Activated T-helper 9 cell treated with anti-CD3 and anti-CD28 coated beads, Interleukin-2, amount 50 U/mL, for 16 hours (primary cell): Measurements from ENCODE around the gene POU4F1.

ENCODE experiments used
- DNase-seq: peaks from one replicate; pipeline ENCODE4 v3.0.0-alpha.2; 2020; ENCODE audit warnings: low read depth

POU4F1 gene

DNA sequence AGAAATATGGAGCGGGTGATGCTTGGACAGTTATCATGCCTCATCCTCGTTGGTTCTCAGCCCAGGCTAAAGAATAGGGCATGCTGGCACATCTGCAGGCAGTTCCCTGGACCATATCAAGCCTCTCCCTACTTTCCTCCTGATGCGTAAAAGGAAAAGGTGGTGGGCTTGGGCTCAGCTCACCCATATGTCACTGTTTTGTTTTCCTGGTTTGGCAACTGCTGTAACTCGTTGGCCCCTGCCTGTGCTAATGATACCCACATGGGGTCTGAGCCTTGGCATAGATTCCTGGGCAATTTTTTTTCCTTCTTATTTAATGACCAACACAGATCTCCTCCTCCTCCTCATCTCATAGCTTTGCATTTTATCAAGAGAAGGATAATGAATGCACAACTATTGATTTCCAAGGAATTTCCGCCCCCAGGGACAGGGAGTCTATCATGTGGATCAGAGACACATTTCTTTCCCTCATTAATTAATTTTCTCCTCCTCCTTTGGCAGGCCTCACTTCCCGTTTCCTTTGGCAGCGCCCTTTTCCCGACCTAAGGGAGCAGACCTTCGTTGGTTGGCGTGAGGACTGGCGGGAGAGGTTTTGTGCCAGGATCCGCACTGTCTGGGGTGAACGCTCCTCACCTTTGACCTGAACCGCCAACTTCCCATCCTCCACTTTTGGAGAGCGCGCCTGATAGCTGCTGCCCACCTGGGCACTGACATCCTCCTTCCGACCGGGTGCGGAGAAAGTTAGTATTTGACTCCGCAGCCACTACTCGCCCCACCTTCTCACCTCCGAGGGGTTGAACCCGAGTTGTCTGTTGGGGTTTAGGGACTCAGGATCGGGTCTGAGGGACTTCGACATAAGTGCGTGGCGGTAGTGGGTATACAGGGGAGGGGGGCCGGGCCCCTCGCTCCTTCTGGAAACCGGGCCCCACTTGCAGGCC lies 3.4 kb upstream of the POU4F1 start:
- DNase-seq = no peak

DNA sequence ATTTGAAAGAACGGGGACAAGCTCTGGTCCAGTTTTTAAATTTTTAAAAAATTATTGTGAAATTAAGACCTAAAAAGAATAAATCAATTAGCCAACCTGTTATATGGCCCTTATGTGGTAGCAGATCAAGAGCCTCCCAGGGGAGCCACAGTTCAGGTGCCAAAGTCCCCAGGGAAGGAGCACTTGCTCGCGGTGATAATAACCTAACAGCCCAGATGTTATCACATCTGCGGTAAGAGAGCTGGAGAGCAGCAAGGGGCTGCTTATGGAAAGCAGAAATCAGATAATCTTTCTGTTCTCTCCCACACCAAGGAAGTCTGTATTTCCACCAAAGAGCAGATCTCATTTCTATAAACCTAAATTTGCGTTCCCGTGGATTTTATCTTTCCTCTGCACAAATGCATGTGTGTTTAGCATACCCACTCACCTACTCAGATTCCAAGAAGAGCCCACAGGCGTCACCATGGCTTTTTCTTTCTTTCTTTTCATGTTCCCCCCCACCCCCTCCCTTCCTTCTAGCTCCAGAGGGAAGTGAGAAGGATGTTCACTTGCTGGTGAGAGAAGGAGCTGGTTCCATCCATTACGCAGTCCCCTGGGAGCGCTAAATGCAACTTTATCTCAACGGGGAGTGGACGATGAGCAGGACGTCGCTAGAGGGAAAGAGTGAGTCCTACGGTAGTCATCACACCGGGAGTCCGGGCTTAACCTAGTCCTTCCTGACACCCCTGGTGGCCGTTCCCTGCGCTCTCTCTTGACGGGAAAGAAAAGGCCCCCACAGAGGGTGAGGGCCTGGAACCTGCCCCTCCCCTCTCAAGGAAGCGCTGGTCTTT lies 1.6 kb upstream of the POU4F1 start:
- no peak for DNase-seq

DNA sequence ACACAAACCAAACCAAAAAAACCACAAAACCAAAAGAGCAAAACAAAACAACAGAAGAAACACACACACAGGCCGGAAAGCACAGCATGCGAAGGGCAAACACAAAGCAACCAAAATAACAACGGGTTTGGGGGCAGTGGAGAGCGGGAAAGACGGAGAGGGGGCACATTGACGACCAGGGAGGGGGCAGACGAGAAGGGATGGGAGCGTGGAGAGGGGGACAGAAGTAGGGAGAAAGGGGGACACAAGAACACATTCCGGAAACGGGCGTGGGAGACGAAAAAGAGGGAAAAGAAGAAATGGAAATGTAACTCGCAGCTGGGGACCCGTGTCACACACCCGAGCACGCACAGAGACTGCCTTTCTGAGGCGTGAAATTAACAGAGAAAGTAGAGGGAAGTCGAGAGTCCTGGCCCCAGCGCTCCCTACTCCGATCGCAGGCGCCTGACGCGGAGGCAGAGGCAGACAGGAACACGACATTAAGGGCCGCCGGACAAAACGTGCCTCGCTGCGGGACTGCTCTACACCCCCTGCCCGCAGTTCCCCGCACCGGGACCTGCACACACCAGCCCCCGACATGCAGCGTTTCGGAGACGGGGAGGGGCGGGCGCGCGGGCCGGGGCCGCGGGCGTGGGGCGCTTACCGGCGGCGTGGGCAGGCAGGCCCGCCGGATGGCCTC lies 652 bp downstream of the POU4F1 start:
- DNase-seq = no peak

DNA sequence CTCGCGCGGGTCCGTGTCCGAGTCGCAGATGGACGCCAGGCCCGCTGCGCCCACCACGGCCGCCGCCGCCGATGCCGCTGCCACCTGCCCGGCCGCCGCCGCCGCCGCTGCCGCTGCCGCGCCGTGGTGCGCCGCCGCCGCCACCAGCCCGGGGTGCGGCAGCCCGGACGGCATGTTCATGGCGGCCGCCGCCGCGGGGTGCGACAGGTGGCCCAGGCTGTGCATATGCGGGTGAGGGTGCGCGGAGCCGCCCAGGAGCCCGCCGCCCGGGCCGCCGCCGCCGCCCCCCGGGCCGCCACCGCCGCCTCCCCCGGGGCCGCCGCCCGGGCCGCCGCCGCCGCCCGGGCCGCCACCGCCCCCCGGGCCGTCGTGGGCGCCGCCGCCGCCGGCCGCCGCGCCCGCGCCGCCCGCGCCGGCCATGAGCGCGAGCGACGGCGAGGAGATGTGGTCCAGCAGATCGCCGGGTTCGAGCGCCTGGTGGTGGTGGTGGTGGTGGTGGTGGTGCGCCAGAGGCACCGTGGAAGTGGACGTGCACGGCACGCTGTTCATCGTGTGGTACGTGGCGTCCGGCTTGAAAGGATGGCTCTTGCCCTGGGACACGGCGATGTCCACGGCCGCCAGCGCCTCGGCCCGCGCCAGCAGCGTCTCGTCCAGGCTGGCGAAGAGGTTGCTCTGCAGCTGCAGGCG lies 1.3 kb downstream of the POU4F1 start:
- DNase-seq = no peak

DNA sequence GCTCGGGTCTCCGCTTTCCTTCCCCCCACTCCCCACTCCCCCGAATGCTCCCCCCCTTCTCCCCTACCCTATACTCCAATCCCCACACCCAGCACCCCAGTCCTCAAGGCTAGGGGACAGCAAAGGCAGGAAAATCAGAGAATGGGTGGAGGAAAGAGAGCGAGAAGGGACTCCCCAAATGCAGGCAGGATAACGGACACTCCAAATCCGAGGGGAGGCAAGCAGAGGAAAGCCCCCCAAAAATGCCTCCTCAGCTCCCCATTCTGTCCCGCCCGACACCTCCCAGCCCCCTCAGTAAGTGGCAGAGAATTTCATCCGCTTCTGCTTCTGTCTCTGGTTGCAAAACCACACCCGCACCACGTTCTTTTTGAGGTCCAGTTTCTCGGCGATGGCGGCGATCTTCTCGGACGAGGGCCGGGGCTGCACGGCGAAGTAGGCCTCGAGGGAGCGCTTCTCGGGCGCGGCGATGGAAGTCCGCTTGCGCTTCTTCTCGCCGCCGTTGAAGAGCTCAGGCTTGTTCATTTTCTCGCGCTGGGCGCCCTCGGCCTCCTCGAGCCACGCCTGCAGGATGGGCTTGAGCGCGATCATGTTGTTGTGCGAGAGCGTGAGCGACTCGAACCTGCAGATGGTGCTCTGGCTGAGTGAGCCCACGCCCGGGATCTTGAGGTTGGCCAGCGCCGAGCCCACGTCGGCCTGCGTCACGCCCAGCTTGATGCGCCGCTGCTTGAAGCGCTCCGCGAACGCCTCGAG lies 2.1 kb downstream of the POU4F1 start:
- DNase-seq = no peak

DNA sequence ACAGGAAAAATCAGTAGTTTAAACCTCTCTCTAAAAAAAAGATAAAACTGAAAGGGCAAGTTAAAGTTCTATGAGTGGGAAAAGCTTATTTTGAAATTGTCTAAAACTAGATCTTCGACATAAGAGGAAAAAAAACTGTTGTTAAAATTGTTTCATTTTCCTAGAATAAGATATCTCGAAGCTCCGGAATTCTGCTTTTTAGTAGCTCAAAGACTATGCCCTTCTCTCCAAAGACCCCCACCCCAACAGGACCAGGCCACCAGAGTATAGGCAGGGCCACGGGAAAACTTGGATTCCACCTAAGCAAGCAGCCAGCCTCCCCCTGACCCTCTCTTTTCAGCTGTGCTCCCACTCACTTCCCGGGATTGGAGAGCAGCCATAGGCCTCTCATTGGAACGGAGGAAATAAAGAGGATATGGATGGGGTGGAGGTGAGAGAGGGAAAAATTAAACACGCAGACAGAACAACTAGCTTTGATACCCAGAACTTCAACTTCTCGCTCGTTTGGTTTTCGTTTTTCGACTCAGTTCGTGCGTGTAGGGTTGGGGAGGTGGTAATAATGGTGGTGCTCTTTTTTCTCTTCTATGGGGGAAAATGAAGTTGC lies 3.0 kb downstream of the POU4F1 start:
- no peak for DNase-seq

DNA sequence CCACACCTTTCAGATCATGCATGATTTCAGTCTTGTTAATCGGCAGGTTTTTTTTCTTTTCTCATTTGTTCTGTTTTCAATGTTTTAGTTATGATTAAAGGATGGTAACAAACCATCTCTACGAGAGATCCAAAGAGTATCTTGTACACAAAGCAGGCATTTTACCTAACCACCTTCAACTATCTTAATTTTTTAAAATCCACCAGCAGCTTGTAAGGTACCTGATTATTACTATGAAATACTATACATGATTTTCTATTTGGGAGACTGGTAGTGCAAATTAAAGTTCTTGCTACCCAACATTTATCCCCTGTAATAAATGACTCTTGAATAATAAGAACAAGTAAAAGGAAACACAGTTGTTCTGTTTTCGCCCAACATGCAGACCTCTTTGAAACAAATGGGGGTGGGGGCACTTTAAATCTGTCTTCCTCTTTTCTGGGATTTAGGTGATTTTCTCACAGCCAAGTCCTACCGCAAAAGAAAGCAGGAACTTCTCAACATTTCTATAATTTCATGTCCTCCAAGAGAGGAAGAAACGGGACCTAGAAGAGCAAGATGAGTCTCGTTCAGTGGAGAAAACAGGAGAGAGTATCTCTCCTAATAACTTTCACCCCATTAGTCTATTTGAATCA lies 3.6 kb downstream of the POU4F1 start:
- no peak for DNase-seq

DNA sequence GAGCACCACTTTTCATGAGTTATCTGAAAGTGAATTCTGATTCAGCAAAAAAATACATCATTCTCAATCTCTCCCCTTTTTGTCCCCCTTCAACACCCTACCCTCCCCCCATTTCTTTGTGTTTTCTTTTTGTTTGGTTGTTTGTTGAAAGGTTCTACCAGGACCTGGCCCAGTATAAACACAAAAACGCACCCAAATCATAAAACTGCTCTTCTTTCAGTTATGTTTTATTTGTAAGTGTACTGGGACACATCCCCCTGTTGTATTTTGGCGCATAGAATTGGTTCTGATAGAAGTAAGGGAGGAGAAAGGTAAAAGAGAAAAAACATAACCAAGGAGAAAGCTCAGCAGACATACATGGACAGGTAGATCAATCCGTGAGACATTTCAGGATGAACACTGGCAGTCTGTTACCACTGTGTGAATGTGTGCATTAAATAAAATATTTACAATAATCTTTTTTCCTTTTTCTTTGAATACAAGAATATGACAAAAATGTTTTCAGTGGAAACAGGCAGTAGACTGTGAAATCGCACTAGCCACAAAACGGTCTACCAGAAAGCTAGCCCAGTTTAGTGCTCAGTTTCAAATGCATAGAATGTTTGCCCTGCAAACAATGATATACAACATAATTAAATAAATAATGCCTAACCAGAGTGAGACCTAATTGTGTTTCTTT lies 4.2 kb downstream of the POU4F1 start:
- DNase-seq = no peak

DNA sequence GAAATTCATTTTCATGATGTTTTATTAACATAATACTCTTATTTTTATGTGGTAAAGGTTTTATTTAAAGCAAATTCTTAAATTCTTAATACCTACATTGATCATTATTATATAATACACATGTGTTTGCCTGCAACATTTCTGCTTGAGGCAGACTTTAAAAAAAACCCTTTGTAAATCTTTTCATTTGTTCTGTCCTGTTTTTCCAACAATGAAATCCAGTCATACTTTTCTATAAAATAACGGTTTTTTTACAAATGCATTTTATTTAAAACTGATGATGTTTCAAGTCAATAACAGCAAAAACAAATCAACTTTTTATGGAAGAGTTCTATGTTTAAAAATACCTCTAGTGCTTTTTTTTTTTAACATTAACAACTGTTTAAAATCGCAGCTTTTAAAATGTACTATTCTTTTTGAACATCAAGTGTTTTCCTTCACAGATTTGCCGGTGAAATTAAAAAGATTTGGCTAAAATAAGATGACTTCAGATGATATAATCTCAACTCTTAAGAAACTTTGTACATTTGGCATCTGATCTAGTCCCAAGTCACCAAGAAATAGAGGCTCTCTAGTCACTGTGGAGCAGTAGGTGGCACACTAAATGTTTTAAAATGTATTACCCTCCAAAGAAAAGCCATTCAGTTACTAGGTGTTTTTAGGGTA lies 5.1 kb downstream of the POU4F1 start:
- DNase-seq = no peak

DNA sequence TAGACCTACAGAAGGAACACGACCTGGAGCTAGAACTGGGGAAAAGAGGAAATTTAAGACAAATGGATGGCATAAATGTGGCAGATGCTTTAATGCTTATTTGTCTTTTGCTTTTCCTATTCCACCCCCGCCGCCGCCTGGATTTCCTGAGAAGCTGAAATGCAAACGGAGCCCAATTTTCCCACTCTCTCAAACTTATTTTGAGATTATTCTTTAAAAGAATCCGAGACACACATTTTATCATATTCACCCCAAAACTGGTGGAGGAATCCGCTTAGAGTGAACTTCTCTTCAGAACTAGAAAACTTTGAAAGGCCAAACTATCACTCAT lies 5.8 kb downstream of the POU4F1 start:
- no peak for DNase-seq

DNA sequence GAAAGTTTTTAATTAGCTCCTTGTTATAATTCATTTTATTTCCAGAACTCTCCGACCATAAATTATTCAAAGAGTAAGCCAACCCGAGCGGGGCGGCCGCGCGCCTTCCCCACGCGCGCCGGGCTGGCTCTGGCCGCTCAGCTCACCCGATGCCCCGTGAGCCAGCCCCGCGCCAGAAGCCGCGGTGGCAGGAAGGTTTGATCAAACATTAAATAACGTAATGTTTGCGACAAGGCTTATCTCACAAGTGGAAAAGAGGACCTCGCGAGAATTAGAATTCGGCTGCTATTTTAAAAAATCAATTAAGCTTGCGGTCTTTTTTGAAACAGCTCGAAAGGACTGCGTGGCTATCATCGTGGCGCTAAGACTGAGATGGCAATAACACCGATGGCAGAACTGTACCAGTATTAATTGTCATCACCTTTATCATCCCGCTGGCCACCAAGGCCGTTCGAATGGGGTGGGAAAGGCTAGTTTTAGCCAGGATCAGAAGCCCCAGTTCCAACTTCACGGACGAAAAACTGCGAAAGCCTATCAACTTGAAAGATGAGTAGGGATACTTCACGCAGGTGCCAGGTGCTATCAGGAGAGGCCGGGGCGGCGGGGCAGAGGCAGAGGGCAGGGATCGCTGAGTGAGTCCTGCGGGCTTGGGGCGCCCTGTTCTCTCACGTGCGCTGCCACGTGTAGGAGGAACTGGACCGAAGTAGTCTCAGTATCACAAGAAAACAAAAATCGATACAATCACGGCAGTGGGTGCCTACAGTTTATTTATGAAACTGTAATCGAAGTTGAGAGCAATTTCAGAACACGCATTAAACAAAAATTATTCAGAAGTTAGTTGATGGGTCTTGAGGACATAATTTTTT lies 6.4 kb downstream of the POU4F1 start:
- no peak for DNase-seq

DNA sequence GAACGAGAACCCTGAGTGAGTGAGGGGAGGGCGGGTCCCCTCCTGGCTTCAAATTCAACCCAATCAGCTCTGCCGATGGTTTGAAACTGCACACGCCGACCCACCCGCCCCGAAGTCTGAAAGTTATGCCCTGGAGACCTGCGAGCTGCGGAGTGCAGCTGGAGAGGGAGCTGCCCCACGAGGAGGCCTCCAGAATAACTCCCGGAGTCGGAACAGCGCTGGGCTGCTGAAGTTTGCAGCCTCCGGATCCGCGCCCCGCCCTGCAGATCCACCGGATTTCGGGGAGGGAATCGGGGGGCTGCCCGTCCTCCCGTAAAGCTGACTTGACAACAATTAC lies 7.0 kb downstream of the POU4F1 start:
- no peak for DNase-seq

DNA sequence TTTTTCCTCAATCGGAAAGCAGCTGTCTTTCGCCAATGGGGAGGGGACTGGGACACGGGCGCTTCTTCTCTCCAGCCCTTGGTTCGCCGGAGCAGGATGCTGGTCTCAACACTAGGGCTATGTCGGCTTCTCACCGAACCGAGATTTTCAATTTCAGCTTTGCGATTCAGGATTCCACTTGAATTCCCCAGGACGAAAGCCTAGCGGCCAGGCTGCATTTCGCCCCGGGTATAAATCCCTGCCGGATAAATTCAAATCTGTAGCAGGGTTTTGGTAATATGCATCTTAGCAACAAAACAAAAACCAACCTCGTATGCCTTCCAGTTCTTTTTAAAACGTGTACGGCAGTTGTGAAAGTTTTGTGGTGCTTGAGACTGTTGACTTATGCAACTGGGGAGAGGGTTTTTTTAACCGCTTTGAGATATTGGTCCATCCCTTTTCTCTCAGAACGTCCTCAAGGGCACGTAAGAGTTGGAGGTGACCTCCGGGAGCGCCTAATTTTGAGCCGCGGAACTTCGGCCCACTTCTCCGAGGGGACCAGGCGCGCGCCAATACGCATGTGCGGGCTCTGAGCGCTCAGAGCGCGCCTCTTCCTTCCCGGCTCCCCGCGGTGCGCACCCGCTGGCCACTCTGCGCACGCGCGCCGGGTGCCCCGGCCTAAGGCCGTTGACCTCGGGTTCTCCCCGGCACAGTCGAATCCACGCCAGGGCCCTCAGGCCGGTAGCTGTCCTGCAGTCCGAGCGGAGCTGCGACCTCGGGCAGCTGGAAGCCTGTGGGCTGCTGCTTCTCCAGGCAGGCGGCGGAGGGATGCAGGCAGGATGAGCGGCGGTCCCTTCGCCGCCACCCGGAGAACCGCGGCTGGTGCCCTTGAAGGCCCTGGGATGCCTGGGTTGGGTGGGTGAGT lies 7.6 kb downstream of the POU4F1 start:
- DNase-seq = no peak

DNA sequence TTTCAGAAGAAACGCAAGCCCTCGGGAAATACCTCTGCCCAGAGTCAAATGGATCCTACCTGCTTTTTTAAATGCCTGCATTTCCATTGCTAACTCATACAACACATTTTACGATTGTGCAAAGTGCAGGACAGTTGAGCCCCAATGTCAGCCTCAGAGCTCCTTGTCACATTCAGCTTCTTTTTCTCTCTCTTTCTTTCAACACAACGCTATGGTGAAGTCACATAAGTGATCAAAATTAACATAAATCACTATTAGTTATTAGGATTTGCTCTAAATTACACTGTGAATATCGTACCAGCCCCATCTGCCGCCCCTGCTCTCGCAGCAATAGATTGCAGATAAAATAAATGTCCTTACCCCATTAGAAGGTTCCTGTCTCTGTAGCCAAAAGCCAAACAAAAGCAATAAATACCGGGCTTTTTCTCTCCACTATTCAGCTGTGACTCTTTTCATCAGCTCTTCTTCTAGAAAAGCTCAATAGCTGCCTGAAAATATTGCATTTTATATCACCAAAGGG lies 8.8 kb downstream of the POU4F1 start:
- DNase-seq = no peak

DNA sequence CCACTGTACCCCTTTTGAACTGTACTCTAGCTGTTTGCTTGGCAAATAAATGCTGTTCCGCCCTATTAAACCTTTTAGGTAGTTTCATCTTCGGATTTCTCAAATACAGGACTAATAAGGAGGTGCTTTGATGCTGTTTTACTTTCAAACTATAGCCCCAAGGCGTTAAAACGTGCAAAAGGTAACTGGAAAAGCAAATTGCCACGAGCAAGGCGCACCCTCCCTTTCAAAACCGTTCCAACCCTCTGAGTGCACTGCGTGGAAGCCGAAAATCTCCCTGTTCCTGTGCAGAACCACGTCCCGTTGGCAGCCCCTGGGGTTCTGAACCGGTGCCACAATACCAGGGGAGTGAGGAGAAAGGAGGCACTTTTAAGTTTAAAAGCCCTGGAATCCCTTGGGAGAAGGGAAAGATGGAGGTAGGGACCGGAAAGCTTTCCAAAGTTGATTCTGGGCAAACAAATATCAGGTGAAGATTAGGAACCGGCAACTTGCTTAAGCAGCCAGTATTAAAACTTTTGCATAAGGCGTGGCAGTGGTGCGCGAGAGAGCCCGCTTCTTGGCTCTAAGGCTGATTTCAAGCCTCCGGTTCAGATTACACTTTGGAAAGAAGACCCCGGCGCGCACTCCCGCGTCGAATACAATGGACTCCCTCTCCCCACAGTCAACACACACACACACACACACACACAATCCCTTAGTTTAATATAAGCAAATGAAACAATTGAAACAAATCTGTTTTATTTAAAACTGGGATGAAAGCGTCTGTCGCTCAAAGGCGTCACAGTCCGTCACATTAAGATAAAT lies 9.5 kb downstream of the POU4F1 start:
- DNase-seq = no peak

DNA sequence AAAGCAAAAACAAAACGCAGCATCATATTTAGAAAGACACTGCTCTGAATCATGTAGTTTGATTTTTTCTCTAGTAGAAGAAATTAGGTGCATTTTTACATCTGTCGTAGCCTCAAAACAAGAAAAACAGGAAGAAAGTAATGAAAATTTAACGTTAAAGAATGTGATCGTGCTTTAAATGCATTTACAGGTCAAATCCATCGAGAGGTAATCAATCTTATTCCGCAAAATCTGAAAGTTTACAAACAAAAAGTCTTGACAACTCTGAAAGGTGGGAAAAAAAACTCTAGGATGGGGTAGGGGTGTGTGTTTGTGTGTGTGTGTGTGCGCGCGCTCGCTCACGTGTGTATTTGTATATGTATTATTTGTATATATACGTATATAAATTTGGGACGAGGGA lies 10.2 kb downstream of the POU4F1 start:
- no peak for DNase-seq
